ENCODE measurements around the gene ATP13A3. TPM values are rescaled to one million over a fixed set of nuclear protein-coding genes. Genes with fewer than 3 reads are reported as not detected.
"Not testable (repeated sequence)": the region's sequence is repeated elsewhere in the genome, so short reads cannot be mapped to it uniquely, and the experiment has no call there.

The ATP13A3 gene
- total and polyA plus RNA-seq, 2 donors (not counting 1 experiment from before 2014, with no cell fraction given), result 6.1 to 61.1 TPM

- H3K4me3 Mint-ChIP-seq; H3K27me3 ChIP-seq (replicated peaks in 1 of 4; ENCODE audit: control extremely low read depth in 1 of 4, control insufficient read depth in 3 of 4, insufficient read depth in 4 of 4, low read length in 3 of 4); H3K9me3 ChIP-seq (ENCODE audit: control extremely low read depth in 1 of 3, control insufficient read depth in 2 of 3, insufficient read depth in 1 of 3, low read length in 2 of 3); H3K27me3 Mint-ChIP-seq; H3K4me3 ChIP-seq (ENCODE audit: control extremely low read depth in 1 of 5, extremely low read depth in 1 of 5, insufficient read depth in 1 of 5, low read depth in 2 of 5, low read length in 4 of 5); H3K27ac ChIP-seq (ENCODE audit: low read length in 2 of 2); ATAC-seq (ENCODE audit: low read depth); H3K36me3 ChIP-seq (replicated peaks in 1 of 2; ENCODE audit: control extremely low read depth in 1 of 2, control insufficient read depth in 1 of 2, extremely low read depth in 1 of 2, insufficient read depth in 2 of 2, low read length in 1 of 2); H3K9ac ChIP-seq (ENCODE audit: low read length); H2AFZ ChIP-seq (ENCODE audit: insufficient read depth, low read depth, low read length, poor library complexity, severe bottlenecking); H3K27ac Mint-ChIP-seq; H4K20me1 ChIP-seq (ENCODE audit: control insufficient read depth, insufficient read depth, low read length, poor library complexity, severe bottlenecking); DNase-seq; H3K4me2 ChIP-seq (replicated peaks; ENCODE audit: low read depth, low read length, poor library complexity, severe bottlenecking); H3K4me1 ChIP-seq (ENCODE audit: control insufficient read depth in 2 of 2, insufficient read depth in 2 of 2, low read length in 2 of 2); H3K4me1 Mint-ChIP-seq; POLR2A ChIA-PET; H3K79me2 ChIP-seq (ENCODE audit: control insufficient read depth, insufficient read depth, low read length); H3K9me3 Mint-ChIP-seq (ENCODE audit: insufficient read depth): not testable (repeated sequence)
- intact Hi-C loops (cut with micrococcal nuclease), result loop anchor here (1.0 kb wide), 1 partner anchor 48 kb away; no protein-coding TSS in a partner anchor
- WGBS (ENCODE audit: insufficient coverage), result 74% methylated on average over 5 of the region's 5 CpGs
- CTCF ChIA-PET, result interaction anchor here (1.2 to 1.3 kb wide), 2 partner anchors 36 to 48 kb away, joined by 6 to 8 read pairs; no protein-coding TSS in a partner anchor
These were observed 33.4 kb upstream of the ATP13A3 start for GRCh38 chr3:194520201-194520600.

DNA sequence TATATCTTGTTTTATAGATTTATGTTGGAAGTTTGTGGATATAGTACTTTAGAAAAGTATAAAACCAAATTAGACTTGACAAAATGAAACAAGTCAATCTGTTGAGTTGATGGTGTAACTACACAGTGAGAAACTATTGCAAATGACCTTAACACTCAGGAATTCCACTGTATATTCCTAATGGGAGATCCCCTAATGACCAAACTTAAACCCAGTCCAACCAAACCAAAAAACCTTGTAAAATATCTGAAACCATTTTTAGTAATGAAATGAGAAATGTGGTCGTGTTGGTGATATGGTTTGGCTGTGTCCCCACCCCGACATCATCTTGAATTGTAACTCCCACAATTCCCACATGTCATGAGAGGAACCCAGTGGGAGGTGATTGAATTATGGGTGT, 31.9 kb upstream of the ATP13A3 start:
- ChIA-PET POLR2A (no interaction called here), CTCF (interaction anchor here (1.2 to 1.6 kb wide), 2 partner anchors 44 to 46 kb away, joined by 3 to 7 read pairs; no protein-coding TSS in a partner anchor)
- Mint-ChIP-seq H3K4me3 (no peak overlapping the region), H3K9me3 (ENCODE audit: insufficient read depth) (no peaks in the 10 kb centered on the region), H3K27ac (no peak overlapping the region), H3K27me3 (peaks cover 3% of the 10 kb centered on the region), H3K4me1 (no peaks in the 10 kb centered on the region)
- ATAC-seq (ENCODE audit: low read depth), result no peak
- Histone ChIP-seq H3K27me3 (replicated peaks in 1 of 4; ENCODE audit: control extremely low read depth in 1 of 4, control insufficient read depth in 3 of 4, insufficient read depth in 4 of 4, low read length in 3 of 4) (no peaks in the 10 kb centered on the region), H3K4me1 (ENCODE audit: control insufficient read depth in 2 of 2, insufficient read depth in 2 of 2, low read length in 2 of 2) (no peaks in the 10 kb centered on the region), H3K36me3 (replicated peaks in 1 of 2; ENCODE audit: control extremely low read depth in 1 of 2, control insufficient read depth in 1 of 2, extremely low read depth in 1 of 2, insufficient read depth in 2 of 2, low read length in 1 of 2) (no peaks in the 10 kb centered on the region), H3K27ac (ENCODE audit: low read length in 2 of 2) (no peak overlapping the region), H3K9ac (ENCODE audit: low read length) (no peak overlapping the region), H3K79me2 (ENCODE audit: control insufficient read depth, insufficient read depth, low read length) (no peaks in the 10 kb centered on the region), H3K9me3 (ENCODE audit: control extremely low read depth in 1 of 3, control insufficient read depth in 2 of 3, insufficient read depth in 1 of 3, low read length in 2 of 3) (no peaks in the 10 kb centered on the region), H4K20me1 (ENCODE audit: control insufficient read depth, insufficient read depth, low read length, poor library complexity, severe bottlenecking) (no peaks in the 10 kb centered on the region), H3K4me3 (ENCODE audit: control extremely low read depth in 1 of 5, extremely low read depth in 1 of 5, insufficient read depth in 1 of 5, low read depth in 2 of 5, low read length in 4 of 5) (no peak overlapping the region), H2AFZ (ENCODE audit: insufficient read depth, low read depth, low read length, poor library complexity, severe bottlenecking) (no peak overlapping the region), H3K4me2 (replicated peaks; ENCODE audit: low read depth, low read length, poor library complexity, severe bottlenecking) (no peak overlapping the region)
- no peak for DNase-seq
- no CpG with 5 or more reads among the region's 2 CpGs for WGBS (ENCODE audit: insufficient coverage)
- no peak for TF ChIP-seq EZH2 (IDR thresholded peaks at IDR 0.05; ENCODE audit: borderline replicate concordance, insufficient read depth, low read depth, low read length, poor library complexity, severe bottlenecking)
- TF ChIP-seq, protein P1, sequence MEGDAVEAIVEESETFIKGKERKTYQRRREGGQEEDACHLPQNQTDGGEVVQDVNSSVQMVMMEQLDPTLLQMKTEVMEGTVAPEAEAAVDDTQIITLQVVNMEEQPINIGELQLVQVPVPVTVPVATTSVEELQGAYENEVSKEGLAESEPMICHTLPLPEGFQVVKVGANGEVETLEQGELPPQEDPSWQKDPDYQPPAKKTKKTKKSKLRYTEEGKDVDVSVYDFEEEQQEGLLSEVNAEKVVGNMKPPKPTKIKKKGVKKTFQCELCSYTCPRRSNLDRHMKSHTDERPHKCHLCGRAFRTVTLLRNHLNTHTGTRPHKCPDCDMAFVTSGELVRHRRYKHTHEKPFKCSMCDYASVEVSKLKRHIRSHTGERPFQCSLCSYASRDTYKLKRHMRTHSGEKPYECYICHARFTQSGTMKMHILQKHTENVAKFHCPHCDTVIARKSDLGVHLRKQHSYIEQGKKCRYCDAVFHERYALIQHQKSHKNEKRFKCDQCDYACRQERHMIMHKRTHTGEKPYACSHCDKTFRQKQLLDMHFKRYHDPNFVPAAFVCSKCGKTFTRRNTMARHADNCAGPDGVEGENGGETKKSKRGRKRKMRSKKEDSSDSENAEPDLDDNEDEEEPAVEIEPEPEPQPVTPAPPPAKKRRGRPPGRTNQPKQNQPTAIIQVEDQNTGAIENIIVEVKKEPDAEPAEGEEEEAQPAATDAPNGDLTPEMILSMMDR (IDR thresholded peaks at IDR 0.05), result no peak
- intact Hi-C loops (cut with micrococcal nuclease), result no loop called here

Measured in B cell (primary cell).